Mesodermal cell (in vitro differentiated cells): Measurements from ENCODE around the gene AMBRA1.
A peak's percentile ranks its signal among the peaks of the same experiment; 100 is the strongest.

Experiments
- H3K27ac ChIP-seq: 2 replicates; pipeline ENCODE4 v1.7.0; 2013; ENCODE audit warnings: mild to moderate bottlenecking, low read depth, low read length, moderate library complexity; ENCODE audit not compliant: severe bottlenecking
- H3K36me3 ChIP-seq: 2 replicates; pipeline ENCODE4 v1.7.1; 2013; ENCODE audit warnings: mild to moderate bottlenecking, low read length, moderate library complexity; ENCODE audit not compliant: control insufficient read depth, insufficient read depth
- H3K4me1 ChIP-seq: one replicate; pipeline ENCODE4 v1.7.1; 2013; ENCODE audit warnings: mild to moderate bottlenecking, low read length; ENCODE audit not compliant: insufficient read depth, control insufficient read depth, poor library complexity, severe bottlenecking
- H3K4me3 ChIP-seq: 2 replicates; pipeline ENCODE4 v1.7.0; 2013; ENCODE audit warnings: low read length, control low read depth, mild to moderate bottlenecking; ENCODE audit not compliant: insufficient read depth, poor library complexity, severe bottlenecking; ENCODE audit errors: extremely low read depth
- H3K9me3 ChIP-seq: 2 replicates; pipeline ENCODE4 v1.7.1; 2013; ENCODE audit warnings: mild to moderate bottlenecking, low read length, moderate library complexity; ENCODE audit not compliant: control insufficient read depth
- WGBS, 2 experiments: methylation state at CpG; one replicate each; pipeline ENCODE4 v1.1.5; 2013; ENCODE audit warnings: missing lambda C conversion rate in 2 of 2; ENCODE audit not compliant: insufficient coverage in 2 of 2; 5-methylcytosine and 5-hydroxymethylcytosine counted together

AMBRA1 gene

GRCh38 chr11:46350695-46351094, 243.1 kb downstream of the AMBRA1 start:
- Histone ChIP-seq H3K9me3 (no peaks in the 10 kb centered on the region), H3K36me3 (peaks cover 35% of the 10 kb centered on the region), H3K4me1 (peaks cover 20% of the 10 kb centered on the region), H3K4me3 (no peak overlapping the region), H3K27ac (no peak overlapping the region)
- 85 to 100% methylated on average over 1 to 2 of the region's 3 CpGs for WGBS, 2 experiments

DNA sequence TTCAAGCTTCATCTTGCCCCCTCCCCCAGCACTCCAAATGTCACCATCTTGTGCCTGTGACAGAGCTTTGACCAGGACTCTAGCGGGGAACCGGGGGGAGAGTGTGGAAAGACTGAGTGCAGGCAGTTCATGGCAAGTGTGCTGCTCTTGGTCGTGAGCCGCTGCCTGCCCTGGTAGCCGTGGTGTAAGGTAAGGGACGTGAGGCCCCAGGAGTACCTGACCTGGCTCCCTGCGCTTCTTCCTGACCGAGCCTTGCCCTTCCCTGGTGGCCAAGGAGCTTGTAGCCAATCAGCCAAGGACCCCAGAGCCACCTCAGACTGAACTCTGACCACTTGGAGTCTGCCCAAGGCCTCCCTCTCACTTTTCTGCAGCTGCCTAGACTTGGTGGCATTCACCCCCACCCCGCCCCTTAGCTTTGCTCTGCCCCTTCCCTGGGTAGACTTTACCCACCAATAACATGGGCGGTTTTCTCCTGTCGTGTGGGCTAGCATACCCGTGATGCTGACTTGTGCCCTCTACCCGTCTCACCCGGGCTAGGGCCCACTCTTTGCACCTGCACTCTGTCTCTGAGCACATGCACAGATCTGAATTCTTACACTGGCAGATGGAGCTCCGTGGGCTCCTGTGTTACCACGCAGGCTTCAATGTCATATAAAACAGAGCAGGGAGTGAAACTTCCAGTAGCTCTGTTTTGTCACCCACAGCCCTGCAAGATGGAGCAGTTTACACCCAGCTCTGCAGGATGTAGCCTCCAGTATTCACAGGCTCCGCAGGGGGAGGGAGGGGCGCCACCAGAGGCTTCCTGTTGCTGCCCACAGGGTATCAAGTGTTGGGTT, 245.0 kb downstream of the AMBRA1 start:
- peak overlapping the region; percentile 70 for H3K4me3 ChIP-seq
- H3K27ac ChIP-seq, result no peak overlapping the region
- WGBS, 2 experiments, result 74 to 81% methylated on average over 17 of the region's 18 CpGs
- H3K4me1 ChIP-seq, result peaks cover 32% of the 10 kb centered on the region
- peaks cover 28% of the 10 kb centered on the region for H3K36me3 ChIP-seq
- no peaks in the 10 kb centered on the region for H3K9me3 ChIP-seq

GRCh38 chr11:46347637-46348311, 246.0 kb downstream of the AMBRA1 start:
- Histone ChIP-seq H3K36me3 (peaks cover 19% of the 10 kb centered on the region), H3K4me3 (peak overlapping the region; percentile 70), H3K27ac (no peak overlapping the region), H3K4me1 (peaks cover 42% of the 10 kb centered on the region), H3K9me3 (no peaks in the 10 kb centered on the region)
- WGBS, 2 experiments, result 8 to 13% methylated on average over 52 to 63 of the region's 63 CpGs

DNA sequence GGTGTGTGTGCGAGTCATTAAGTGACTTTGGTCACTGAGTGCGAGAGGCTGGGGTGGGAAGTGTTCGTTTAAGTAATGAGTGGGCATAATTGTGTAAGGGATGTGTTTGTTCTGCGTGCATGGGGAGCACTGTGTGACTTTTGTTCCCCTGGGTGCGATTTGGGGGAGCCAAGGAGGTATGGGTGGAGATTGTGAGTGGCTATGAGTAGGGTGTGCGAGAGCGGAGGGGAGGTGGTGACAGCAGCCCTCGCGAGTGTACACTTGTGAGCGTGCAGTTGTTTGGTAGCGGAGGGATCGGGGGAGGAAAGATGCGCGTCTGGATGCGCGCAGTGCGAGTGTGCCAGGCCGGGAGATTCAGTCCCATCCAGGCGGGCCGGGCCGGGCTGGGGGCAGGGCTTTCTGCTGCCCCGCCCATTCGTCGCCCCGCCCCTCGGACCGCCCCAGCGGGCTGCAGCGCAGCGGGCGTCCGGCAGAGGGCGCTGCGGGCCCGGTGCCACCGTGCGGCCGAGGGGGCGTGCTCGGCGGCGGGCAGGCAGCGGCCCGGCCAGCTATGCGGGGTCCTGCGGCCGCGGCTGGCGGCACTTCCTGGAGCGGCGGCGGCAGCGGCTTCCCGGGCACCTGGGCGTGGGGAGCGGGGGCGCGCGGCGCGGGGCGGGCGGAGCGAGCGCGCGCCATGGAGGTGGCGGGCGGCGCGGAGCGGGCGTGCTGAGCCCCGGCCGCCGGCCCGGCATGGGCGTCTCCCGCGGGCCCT, 246.8 kb downstream of the AMBRA1 start, which contains the start of gene DGKZ:
DGKZ (plus strand) TSS at position 578 of the 751 bp plus-strand sequence. CDS start 197 bp downstream, outside the sequence.
- Histone ChIP-seq H3K27ac (no peak within 1 kb of the TSS), H3K36me3 (peaks cover 14% of the 10 kb centered on the region), H3K4me1 (peaks cover 49% of the 10 kb centered on the region), H3K9me3 (no peaks in the 10 kb centered on the region), H3K4me3 (peak within 1 kb of the TSS; percentile 70)
- WGBS, 2 experiments, result 12 to 15% methylated on average over 49 to 66 of the region's 80 CpGs
